ENCODE results near the gene GMPS. TPM values are rescaled to one million over a fixed set of nuclear protein-coding genes. Genes with fewer than 3 reads are reported as not detected.
A peak's percentile ranks its signal among the peaks of the same experiment; 100 is the strongest.
"Not testable (repeated sequence)": the region's sequence is repeated elsewhere in the genome, so short reads cannot be mapped to it uniquely, and the experiment has no call there.

GMPS gene
- total and polyA plus RNA-seq, 8 donors, result 8.0 to 38.7 (median 30.2) TPM

GRCh38 chr3:155847993-155848392 lies 22.5 kb upstream of the GMPS start:
- Histone ChIP-seq H3K9me3 (no peaks in the 10 kb centered on the region), H3K27ac (no peak overlapping the region), H3K36me3 (no peaks in the 10 kb centered on the region), H3K4me1 (peaks cover 0 to 36% (median 6%) of the 10 kb centered on the region in 3 donors), H3K27me3 (no peaks in the 10 kb centered on the region), H3K4me3 (peak overlapping the region in 1 of 4 donors; percentile 86)
- ATAC-seq (no peak), FAIRE-seq (no peak), DNase-seq (no peak)
- WGBS, 2 donors, result 62 to 73% methylated on average over 3 of the region's 3 CpGs
- intact Hi-C loops (cut with DNase I), result no loop called here
- TF ChIP-seq CTCF (IDR thresholded peaks at IDR 0.05), result no peak

GRCh38 chr3:155849404-155849803 lies 21.0 kb upstream of the GMPS start:
- H3K27me3 ChIP-seq; H3K9me3 ChIP-seq; DNase-seq; H3K36me3 ChIP-seq; intact Hi-C loops (cut with DNase I); ATAC-seq; FAIRE-seq: not testable (repeated sequence)
- peak overlapping the region in 1 of 4 donors; percentile 97 for H3K27ac ChIP-seq
- 33 to 47% methylated on average over 3 of the region's 3 CpGs for WGBS, 2 donors
- peaks cover 0 to 36% (median 6%) of the 10 kb centered on the region in 3 donors for H3K4me1 ChIP-seq
- peak overlapping the region in 2 of 4 donors; percentile 86 to 99 for H3K4me3 ChIP-seq

- FAIRE-seq, result no peak
- WGBS, 2 donors, result 14 to 20% methylated on average over 2 of the region's 2 CpGs
Measured at GRCh38 chr3:155852341-155852740, 18.1 kb upstream of the GMPS start.

GRCh38 chr3:155853214-155854140 lies 17.0 kb upstream of the GMPS start:
- Histone ChIP-seq H3K27me3 (no peaks in the 10 kb centered on the region), H3K4me3 (peak overlapping the region; percentile 86 to 99 (median 93)), H3K9me3 (no peaks in the 10 kb centered on the region), H3K4me1 (peaks cover 0 to 22% (median 6%) of the 10 kb centered on the region in 3 donors), H3K27ac (peak overlapping the region; percentile 90 to 97 (median 94)), H3K36me3 (no peaks in the 10 kb centered on the region)
- DNase-seq (peak in 2 of 6 donors; percentile 32 to 70), ATAC-seq (peak; percentile 1 to 9 (median 6)), FAIRE-seq (no peak)
- 0 to 1% methylated on average over 45 of the region's 45 CpGs for WGBS, 2 donors
- TF ChIP-seq CTCF (IDR thresholded peaks at IDR 0.05), result no peak
- intact Hi-C loops (cut with DNase I), result no loop called here

More at GRCh38 chr3:155852341-155852740, 18.1 kb upstream of the GMPS start:
- H3K4me1 ChIP-seq, result peaks cover 0 to 24% (median 6%) of the 10 kb centered on the region in 3 donors
- DNase-seq, result no peak
- H3K27me3 ChIP-seq, result no peaks in the 10 kb centered on the region
- intact Hi-C loops (cut with DNase I), result no loop called here
- no peaks in the 10 kb centered on the region for H3K36me3 ChIP-seq
- peak overlapping the region in 2 of 4 donors; percentile 91 to 97 for H3K27ac ChIP-seq
- no peak for TF ChIP-seq CTCF (IDR thresholded peaks at IDR 0.05)
- peak overlapping the region; percentile 86 to 99 (median 93) for H3K4me3 ChIP-seq
- no peak for ATAC-seq
- H3K9me3 ChIP-seq, result no peaks in the 10 kb centered on the region

GRCh38 chr3:155854141-155854940 lies 16.1 kb upstream of the GMPS start, which contains the start of gene SLC33A1:
Gene SLC33A1 (minus strand): TSS chr3:155854427. CDS start chr3:155853997, 430 bp downstream.
- TF ChIP-seq CTCF (IDR thresholded peaks at IDR 0.05), result no peak
- intact Hi-C loops (cut with DNase I), result no loop called here
- 0 to 1% methylated on average over 50 of the region's 50 CpGs for WGBS, 2 donors
- no peaks in the 10 kb centered on the region for H3K9me3 ChIP-seq
- H3K27ac ChIP-seq, result peak within 1 kb of the TSS; percentile 91 to 97 (median 94)
- peaks cover 0 to 14% (median 6%) of the 10 kb centered on the region in 3 donors for H3K4me1 ChIP-seq
- H3K27me3 ChIP-seq, result no peaks in the 10 kb centered on the region
- FAIRE-seq, result peak; percentile 91
- peak within 1 kb of the TSS; percentile 86 to 99 (median 93) for H3K4me3 ChIP-seq
- no peaks in the 10 kb centered on the region for H3K36me3 ChIP-seq
- peak; percentile 91 to 97 (median 94) for ATAC-seq
- DNase-seq, result peak; percentile 96 to 100 (median 99)

Data from pancreas (tissue), 10 donors.